GM12878 (cell line): ENCODE data around the gene TBC1D10A.

ENCODE experiments used
- ATF2 ChIP-seq: IDR thresholded peaks from 2 replicates; pipeline ENCODE4 v1.6.1; 2012; ENCODE audit warnings: low read length, inconsistent platforms
- BMI1 ChIP-seq: fragments of 450-650 bp; IDR thresholded peaks from 2 replicates; pipeline ENCODE4 v1.6.1; 2016; ENCODE audit warnings: mild to moderate bottlenecking, moderate library complexity, borderline replicate concordance
- CHD2 ChIP-seq: IDR thresholded peaks from 2 replicates; pipeline ENCODE4 v1.6.1; 2011; ENCODE audit warnings: low read depth, low read length, improper control_type of control experiment, borderline replicate concordance
- CTCF ChIP-seq, 3 experiments: IDR thresholded peaks in 2 of 3; conservative IDR thresholded peaks in 1 of 3; 2 replicates each; pipeline ENCODE4 v1.5.1; 2011; ENCODE audit warnings: low read depth in 3 of 3, low read length in 3 of 3, mild to moderate bottlenecking in 3 of 3, control low read depth in 2 of 3, moderate library complexity in 2 of 3, inconsistent platforms in 1 of 3, mixed read lengths in 1 of 3; ENCODE audit not compliant: control insufficient read depth in 2 of 3, insufficient read depth in 1 of 3; ENCODE audit errors: extremely low read depth in 1 of 3
- ESRRA ChIP-seq: IDR thresholded peaks from 2 replicates; pipeline ENCODE4 v1.6.1; 2012; ENCODE audit warnings: mild to moderate bottlenecking, low read length, improper control_type of control experiment
- HDAC2 ChIP-seq: fragments of 200-600 bp; sonication (generic); IDR thresholded peaks from 2 replicates; pipeline ENCODE4 v1.6.1; 2017
- IKZF1 ChIP-seq: fragments of 450-650 bp; conservative IDR thresholded peaks from 2 replicates; pipeline ENCODE4 v1.6.1; 2017; ENCODE audit warnings: antibody characterized with exemption, mild to moderate bottlenecking
- POLR2AphosphoS5 ChIP-seq: IDR thresholded peaks from 2 replicates; pipeline ENCODE4 v1.6.1; 2011; ENCODE audit warnings: mild to moderate bottlenecking, low read length, inconsistent platforms
- RFX5 ChIP-seq: IDR thresholded peaks from 2 replicates; pipeline ENCODE4 v1.6.1; 2011; ENCODE audit warnings: low read depth, low read length, improper control_type of control experiment
- SMC3 ChIP-seq: IDR thresholded peaks from 2 replicates; pipeline ENCODE4 v1.6.1; 2011; ENCODE audit warnings: low read length, improper control_type of control experiment, borderline replicate concordance
- SP1 ChIP-seq: IDR thresholded peaks from one replicate; pipeline ENCODE4 v1.6.1; 2011; ENCODE audit warnings: low read depth, low read length
- TCF12 ChIP-seq: IDR thresholded peaks from 2 replicates; pipeline ENCODE4 v1.6.1; 2011; ENCODE audit warnings: low read depth, mild to moderate bottlenecking, low read length
- ZBED1 ChIP-seq: IDR thresholded peaks from 2 replicates; pipeline ENCODE4 v1.6.1; 2016; ENCODE audit warnings: borderline replicate concordance
- ZBTB33 ChIP-seq: fragments of 450-650 bp; IDR thresholded peaks from 2 replicates; pipeline ENCODE4 v1.6.1; 2017; ENCODE audit warnings: mild to moderate bottlenecking

- TF ChIP-seq ESRRA, result no peak
- no peak for TF ChIP-seq CHD2
- no peak for TF ChIP-seq SP1
- TF ChIP-seq HDAC2, result no peak
- TF ChIP-seq CTCF (IDR thresholded peaks at IDR 0.05 in 2 of 3, conservative IDR thresholded peaks at IDR 0.05 in 1 of 3; ENCODE audit: control insufficient read depth in 2 of 3, extremely low read depth in 1 of 3, insufficient read depth in 1 of 3, low read depth in 3 of 3, low read length in 3 of 3), result no peak
- TF ChIP-seq POLR2AphosphoS5, result no peak
- no peak for TF ChIP-seq IKZF1
- no peak for TF ChIP-seq ZBED1
- TF ChIP-seq ATF2, result no peak
- no peak for TF ChIP-seq RFX5
- no peak for TF ChIP-seq BMI1
- TF ChIP-seq TCF12, result no peak
- no peak for TF ChIP-seq ZBTB33
- no peak for TF ChIP-seq SMC3
Measured at GRCh38 chr22:30334646-30335045, 7.9 kb upstream of the TBC1D10A start.
